HEK293 (cell line): Measurements from ENCODE around the gene PDAP1.

Experiments
- BCL11A ChIP-seq: fragments of 450-650 bp; formaldehyde crosslinking; IDR thresholded peaks from 2 replicates; pipeline ENCODE4 v1.5.1; 2016; ENCODE audit warnings: low read depth, missing biosample characterization, missing genetic modification characterization
- FEZF1 ChIP-seq: fragments of 450-650 bp; formaldehyde crosslinking; IDR thresholded peaks from 2 replicates; pipeline ENCODE4 v1.5.1; 2016; ENCODE audit warnings: missing biosample characterization, missing genetic modification characterization
- GLIS2 ChIP-seq: fragments of 450-650 bp; formaldehyde crosslinking; IDR thresholded peaks from 2 replicates; pipeline ENCODE4 v1.5.1; 2016; ENCODE audit warnings: missing biosample characterization, missing genetic modification characterization
- KLF16 ChIP-seq: fragments of 450-650 bp; formaldehyde crosslinking; IDR thresholded peaks from 2 replicates; pipeline ENCODE4 v1.5.1; 2017; ENCODE audit warnings: missing biosample characterization, missing genetic modification characterization
- MZF1 ChIP-seq: fragments of 450-650 bp; formaldehyde crosslinking; IDR thresholded peaks from 2 replicates; pipeline ENCODE4 v1.5.1; 2017; ENCODE audit warnings: missing biosample characterization, missing genetic modification characterization, borderline replicate concordance
- OSR2 ChIP-seq: fragments of 450-650 bp; formaldehyde crosslinking; IDR thresholded peaks from 2 replicates; pipeline ENCODE4 v1.5.1; 2016; ENCODE audit warnings: missing biosample characterization, missing genetic modification characterization
- SCRT1 ChIP-seq: fragments of 450-650 bp; formaldehyde crosslinking; IDR thresholded peaks from 2 replicates; pipeline ENCODE4 v1.5.1; 2016; ENCODE audit warnings: missing biosample characterization, missing genetic modification characterization, borderline replicate concordance
- SCRT2 ChIP-seq: fragments of 450-650 bp; formaldehyde crosslinking; IDR thresholded peaks from 2 replicates; pipeline ENCODE4 v1.5.1; 2016; ENCODE audit warnings: missing biosample characterization, missing genetic modification characterization
- YY1 ChIP-seq: fragments of 450-650 bp; formaldehyde crosslinking; IDR thresholded peaks from 2 replicates; pipeline ENCODE4 v1.5.1; 2018; ENCODE audit warnings: missing biosample characterization, missing genetic modification characterization
- YY2 ChIP-seq: fragments of 450-650 bp; formaldehyde crosslinking; IDR thresholded peaks from 2 replicates; pipeline ENCODE4 v1.5.1; 2016; ENCODE audit warnings: missing biosample characterization, missing genetic modification characterization
- ZNF157 ChIP-seq: fragments of 450-650 bp; formaldehyde crosslinking; IDR thresholded peaks from 2 replicates; pipeline ENCODE4 v1.5.1; 2016; ENCODE audit warnings: missing biosample characterization, missing genetic modification characterization
- ZNF16 ChIP-seq: fragments of 450-650 bp; formaldehyde crosslinking; IDR thresholded peaks from 2 replicates; pipeline ENCODE4 v1.5.1; 2016; ENCODE audit warnings: low read depth, missing biosample characterization, missing genetic modification characterization
- ZNF404 ChIP-seq: fragments of 450-650 bp; formaldehyde crosslinking; IDR thresholded peaks from 2 replicates; pipeline ENCODE4 v1.5.1; 2017; ENCODE audit warnings: missing biosample characterization, missing genetic modification characterization
- ZNF426 ChIP-seq: fragments of 450-650 bp; formaldehyde crosslinking; IDR thresholded peaks from 2 replicates; pipeline ENCODE4 v1.5.1; 2017; ENCODE audit warnings: missing biosample characterization, missing genetic modification characterization, mild to moderate bottlenecking, inconsistent platforms, moderate library complexity
- ZNF560 ChIP-seq: fragments of 450-650 bp; formaldehyde crosslinking; IDR thresholded peaks from 2 replicates; pipeline ENCODE4 v1.5.1; 2017; ENCODE audit warnings: missing biosample characterization, missing genetic modification characterization, borderline replicate concordance
- ZNF623 ChIP-seq: fragments of 450-650 bp; formaldehyde crosslinking; IDR thresholded peaks from 2 replicates; pipeline ENCODE4 v1.5.1; 2016; ENCODE audit warnings: missing biosample characterization, missing genetic modification characterization
- TF ChIP-seq, protein P1 (sequence below): fragments of 450-650 bp; formaldehyde crosslinking; IDR thresholded peaks from 2 replicates; pipeline ENCODE4 v1.5.1; 2016; ENCODE audit warnings: missing biosample characterization, missing genetic modification characterization, borderline replicate concordance
- TF ChIP-seq, protein P2 (sequence below): fragments of 450-650 bp; formaldehyde crosslinking; IDR thresholded peaks from 2 replicates; pipeline ENCODE4 v1.5.1; 2016; ENCODE audit warnings: missing biosample characterization, missing genetic modification characterization
- TF ChIP-seq, protein P3 (sequence below): fragments of 450-650 bp; formaldehyde crosslinking; IDR thresholded peaks from 2 replicates; pipeline ENCODE4 v1.5.1; 2017; ENCODE audit warnings: missing biosample characterization, missing genetic modification characterization
- TF ChIP-seq, protein P4 (sequence below): fragments of 450-650 bp; formaldehyde crosslinking; IDR thresholded peaks from 2 replicates; pipeline ENCODE4 v1.5.1; 2016; ENCODE audit warnings: missing biosample characterization, missing genetic modification characterization
- TF ChIP-seq, protein P5 (sequence below): fragments of 450-650 bp; formaldehyde crosslinking; conservative IDR thresholded peaks from 2 replicates; pipeline ENCODE4 v1.5.1; 2016; ENCODE audit warnings: low read depth, missing biosample characterization, missing genetic modification characterization
- TF ChIP-seq, protein P6 (sequence below): fragments of 450-650 bp; formaldehyde crosslinking; optimal IDR thresholded peaks from 2 replicates; pipeline ENCODE3; 2016; ENCODE audit warnings: missing biosample characterization, mild to moderate bottlenecking, missing genetic modification characterization
- TF ChIP-seq, protein P7 (sequence below): fragments of 450-650 bp; formaldehyde crosslinking; IDR thresholded peaks from 2 replicates; pipeline ENCODE4 v1.5.1; 2016; ENCODE audit warnings: missing biosample characterization, missing genetic modification characterization

The PDAP1 gene

DNA sequence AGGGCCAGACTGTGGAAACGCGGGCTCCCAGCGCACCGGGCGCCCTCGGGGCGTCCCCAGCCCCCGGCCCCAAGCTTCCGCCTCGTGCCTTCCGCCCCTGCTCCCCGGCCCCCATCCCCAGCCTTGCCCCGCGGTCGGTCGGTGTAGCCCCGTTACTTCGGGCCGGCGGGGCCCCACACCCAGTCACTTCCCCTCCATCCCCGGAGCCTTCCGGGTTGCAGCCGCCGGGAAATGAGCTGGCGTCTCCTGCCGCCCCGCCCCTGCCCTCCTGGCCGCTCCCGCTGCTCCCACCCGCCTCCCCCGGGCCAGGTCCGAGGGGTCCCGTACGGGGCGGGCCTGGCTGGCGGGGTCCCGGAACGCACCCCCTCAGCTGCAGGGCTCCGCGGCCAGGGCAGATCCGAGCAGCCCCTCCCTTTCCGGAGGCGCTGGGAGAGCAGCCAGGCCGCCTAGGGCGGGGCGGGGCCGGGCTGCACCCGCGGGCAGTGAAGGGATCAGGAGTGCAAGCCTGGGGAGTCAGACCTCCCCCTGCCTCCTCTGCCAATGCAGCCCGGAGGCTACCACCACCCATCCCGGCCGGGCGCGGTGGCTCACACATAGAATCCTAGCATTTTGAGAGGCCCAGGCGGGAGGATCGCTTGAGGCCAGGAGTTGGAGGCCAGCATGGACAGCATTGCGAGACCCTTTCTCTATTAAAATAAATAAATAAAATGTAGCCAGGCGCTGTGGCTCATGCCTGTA, 33.2 kb downstream of the PDAP1 start (continued):
- TF ChIP-seq, protein P1, sequence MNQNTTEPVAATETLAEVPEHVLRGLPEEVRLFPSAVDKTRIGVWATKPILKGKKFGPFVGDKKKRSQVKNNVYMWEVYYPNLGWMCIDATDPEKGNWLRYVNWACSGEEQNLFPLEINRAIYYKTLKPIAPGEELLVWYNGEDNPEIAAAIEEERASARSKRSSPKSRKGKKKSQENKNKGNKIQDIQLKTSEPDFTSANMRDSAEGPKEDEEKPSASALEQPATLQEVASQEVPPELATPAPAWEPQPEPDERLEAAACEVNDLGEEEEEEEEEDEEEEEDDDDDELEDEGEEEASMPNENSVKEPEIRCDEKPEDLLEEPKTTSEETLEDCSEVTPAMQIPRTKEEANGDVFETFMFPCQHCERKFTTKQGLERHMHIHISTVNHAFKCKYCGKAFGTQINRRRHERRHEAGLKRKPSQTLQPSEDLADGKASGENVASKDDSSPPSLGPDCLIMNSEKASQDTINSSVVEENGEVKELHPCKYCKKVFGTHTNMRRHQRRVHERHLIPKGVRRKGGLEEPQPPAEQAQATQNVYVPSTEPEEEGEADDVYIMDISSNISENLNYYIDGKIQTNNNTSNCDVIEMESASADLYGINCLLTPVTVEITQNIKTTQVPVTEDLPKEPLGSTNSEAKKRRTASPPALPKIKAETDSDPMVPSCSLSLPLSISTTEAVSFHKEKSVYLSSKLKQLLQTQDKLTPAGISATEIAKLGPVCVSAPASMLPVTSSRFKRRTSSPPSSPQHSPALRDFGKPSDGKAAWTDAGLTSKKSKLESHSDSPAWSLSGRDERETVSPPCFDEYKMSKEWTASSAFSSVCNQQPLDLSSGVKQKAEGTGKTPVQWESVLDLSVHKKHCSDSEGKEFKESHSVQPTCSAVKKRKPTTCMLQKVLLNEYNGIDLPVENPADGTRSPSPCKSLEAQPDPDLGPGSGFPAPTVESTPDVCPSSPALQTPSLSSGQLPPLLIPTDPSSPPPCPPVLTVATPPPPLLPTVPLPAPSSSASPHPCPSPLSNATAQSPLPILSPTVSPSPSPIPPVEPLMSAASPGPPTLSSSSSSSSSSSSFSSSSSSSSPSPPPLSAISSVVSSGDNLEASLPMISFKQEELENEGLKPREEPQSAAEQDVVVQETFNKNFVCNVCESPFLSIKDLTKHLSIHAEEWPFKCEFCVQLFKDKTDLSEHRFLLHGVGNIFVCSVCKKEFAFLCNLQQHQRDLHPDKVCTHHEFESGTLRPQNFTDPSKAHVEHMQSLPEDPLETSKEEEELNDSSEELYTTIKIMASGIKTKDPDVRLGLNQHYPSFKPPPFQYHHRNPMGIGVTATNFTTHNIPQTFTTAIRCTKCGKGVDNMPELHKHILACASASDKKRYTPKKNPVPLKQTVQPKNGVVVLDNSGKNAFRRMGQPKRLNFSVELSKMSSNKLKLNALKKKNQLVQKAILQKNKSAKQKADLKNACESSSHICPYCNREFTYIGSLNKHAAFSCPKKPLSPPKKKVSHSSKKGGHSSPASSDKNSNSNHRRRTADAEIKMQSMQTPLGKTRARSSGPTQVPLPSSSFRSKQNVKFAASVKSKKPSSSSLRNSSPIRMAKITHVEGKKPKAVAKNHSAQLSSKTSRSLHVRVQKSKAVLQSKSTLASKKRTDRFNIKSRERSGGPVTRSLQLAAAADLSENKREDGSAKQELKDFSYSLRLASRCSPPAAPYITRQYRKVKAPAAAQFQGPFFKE (tag by site-specific recombination) = no peak
- TF ChIP-seq, protein P2, sequence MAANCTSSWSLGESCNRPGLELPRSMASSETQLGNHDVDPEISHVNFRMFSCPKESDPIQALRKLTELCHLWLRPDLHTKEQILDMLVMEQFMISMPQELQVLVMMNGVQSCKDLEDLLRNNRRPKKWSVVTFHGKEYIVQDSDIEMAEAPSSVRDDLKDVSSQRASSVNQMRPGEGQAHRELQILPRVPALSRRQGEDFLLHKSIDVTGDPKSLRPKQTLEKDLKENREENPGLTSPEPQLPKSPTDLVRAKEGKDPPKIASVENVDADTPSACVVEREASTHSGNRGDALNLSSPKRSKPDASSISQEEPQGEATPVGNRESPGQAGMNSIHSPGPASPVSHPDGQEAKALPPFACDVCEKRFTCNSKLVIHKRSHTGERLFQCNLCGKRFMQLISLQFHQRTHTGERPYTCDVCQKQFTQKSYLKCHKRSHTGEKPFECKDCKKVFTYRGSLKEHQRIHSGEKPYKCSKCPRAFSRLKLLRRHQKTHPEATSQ (tag by site-specific recombination) = no peak
- TF ChIP-seq SCRT1 (tag by site-specific recombination) = no peak
- no peak for TF ChIP-seq BCL11A (tag by site-specific recombination)
- no peak for TF ChIP-seq ZNF404
- no peak for TF ChIP-seq ZNF623
- TF ChIP-seq YY1 = no peak
- TF ChIP-seq OSR2 (tag by site-specific recombination) = no peak
- TF ChIP-seq, protein P3, sequence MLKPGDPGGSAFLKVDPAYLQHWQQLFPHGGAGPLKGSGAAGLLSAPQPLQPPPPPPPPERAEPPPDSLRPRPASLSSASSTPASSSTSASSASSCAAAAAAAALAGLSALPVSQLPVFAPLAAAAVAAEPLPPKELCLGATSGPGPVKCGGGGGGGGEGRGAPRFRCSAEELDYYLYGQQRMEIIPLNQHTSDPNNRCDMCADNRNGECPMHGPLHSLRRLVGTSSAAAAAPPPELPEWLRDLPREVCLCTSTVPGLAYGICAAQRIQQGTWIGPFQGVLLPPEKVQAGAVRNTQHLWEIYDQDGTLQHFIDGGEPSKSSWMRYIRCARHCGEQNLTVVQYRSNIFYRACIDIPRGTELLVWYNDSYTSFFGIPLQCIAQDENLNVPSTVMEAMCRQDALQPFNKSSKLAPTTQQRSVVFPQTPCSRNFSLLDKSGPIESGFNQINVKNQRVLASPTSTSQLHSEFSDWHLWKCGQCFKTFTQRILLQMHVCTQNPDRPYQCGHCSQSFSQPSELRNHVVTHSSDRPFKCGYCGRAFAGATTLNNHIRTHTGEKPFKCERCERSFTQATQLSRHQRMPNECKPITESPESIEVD = no peak
- TF ChIP-seq, protein P4, sequence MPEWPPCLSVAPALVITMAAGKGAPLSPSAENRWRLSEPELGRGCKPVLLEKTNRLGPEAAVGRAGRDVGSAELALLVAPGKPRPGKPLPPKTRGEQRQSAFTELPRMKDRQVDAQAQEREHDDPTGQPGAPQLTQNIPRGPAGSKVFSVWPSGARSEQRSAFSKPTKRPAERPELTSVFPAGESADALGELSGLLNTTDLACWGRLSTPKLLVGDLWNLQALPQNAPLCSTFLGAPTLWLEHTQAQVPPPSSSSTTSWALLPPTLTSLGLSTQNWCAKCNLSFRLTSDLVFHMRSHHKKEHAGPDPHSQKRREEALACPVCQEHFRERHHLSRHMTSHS (tag by site-specific recombination) = no peak
- no peak for TF ChIP-seq ZNF16 (tag by site-specific recombination)
- TF ChIP-seq FEZF1 (tag by site-specific recombination) = no peak
- TF ChIP-seq YY2 = no peak
- TF ChIP-seq SCRT2 (tag by site-specific recombination) = no peak
- 0 out of 2 replicates have a peak, but pooled peaks have one; percentile 34 for TF ChIP-seq MZF1 (tag by site-specific recombination)
- peak; percentile 96 for TF ChIP-seq GLIS2 (tag by site-specific recombination)
- no peak for TF ChIP-seq ZNF426 (tag by site-specific recombination)
- TF ChIP-seq, protein P5, sequence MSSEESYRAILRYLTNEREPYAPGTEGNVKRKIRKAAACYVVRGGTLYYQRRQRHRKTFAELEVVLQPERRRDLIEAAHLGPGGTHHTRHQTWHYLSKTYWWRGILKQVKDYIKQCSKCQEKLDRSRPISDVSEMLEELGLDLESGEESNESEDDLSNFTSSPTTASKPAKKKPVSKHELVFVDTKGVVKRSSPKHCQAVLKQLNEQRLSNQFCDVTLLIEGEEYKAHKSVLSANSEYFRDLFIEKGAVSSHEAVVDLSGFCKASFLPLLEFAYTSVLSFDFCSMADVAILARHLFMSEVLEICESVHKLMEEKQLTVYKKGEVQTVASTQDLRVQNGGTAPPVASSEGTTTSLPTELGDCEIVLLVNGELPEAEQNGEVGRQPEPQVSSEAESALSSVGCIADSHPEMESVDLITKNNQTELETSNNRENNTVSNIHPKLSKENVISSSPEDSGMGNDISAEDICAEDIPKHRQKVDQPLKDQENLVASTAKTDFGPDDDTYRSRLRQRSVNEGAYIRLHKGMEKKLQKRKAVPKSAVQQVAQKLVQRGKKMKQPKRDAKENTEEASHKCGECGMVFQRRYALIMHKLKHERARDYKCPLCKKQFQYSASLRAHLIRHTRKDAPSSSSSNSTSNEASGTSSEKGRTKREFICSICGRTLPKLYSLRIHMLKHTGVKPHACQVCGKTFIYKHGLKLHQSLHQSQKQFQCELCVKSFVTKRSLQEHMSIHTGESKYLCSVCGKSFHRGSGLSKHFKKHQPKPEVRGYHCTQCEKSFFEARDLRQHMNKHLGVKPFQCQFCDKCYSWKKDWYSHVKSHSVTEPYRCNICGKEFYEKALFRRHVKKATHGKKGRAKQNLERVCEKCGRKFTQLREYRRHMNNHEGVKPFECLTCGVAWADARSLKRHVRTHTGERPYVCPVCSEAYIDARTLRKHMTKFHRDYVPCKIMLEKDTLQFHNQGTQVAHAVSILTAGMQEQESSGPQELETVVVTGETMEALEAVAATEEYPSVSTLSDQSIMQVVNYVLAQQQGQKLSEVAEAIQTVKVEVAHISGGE (tag by site-specific recombination) = peak; percentile 65
- TF ChIP-seq KLF16 (tag by site-specific recombination) = 0 out of 2 replicates have a peak, but pooled peaks have one; percentile 40
- TF ChIP-seq ZNF560 = no peak
- TF ChIP-seq, protein P6, sequence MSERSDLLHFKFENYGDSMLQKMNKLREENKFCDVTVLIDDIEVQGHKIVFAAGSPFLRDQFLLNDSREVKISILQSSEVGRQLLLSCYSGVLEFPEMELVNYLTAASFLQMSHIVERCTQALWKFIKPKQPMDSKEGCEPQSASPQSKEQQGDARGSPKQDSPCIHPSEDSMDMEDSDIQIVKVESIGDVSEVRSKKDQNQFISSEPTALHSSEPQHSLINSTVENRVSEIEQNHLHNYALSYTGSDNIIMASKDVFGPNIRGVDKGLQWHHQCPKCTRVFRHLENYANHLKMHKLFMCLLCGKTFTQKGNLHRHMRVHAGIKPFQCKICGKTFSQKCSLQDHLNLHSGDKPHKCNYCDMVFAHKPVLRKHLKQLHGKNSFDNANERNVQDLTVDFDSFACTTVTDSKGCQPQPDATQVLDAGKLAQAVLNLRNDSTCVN = peak; percentile 63
- TF ChIP-seq, protein P7, sequence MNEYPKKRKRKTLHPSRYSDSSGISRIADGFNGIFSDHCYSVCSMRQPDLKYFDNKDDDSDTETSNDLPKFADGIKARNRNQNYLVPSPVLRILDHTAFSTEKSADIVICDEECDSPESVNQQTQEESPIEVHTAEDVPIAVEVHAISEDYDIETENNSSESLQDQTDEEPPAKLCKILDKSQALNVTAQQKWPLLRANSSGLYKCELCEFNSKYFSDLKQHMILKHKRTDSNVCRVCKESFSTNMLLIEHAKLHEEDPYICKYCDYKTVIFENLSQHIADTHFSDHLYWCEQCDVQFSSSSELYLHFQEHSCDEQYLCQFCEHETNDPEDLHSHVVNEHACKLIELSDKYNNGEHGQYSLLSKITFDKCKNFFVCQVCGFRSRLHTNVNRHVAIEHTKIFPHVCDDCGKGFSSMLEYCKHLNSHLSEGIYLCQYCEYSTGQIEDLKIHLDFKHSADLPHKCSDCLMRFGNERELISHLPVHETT (tag by site-specific recombination) = no peak
- TF ChIP-seq ZNF157 = no peak
